Activated T-cell treated with anti-CD3 and anti-CD28 coated beads, Interleukin-2, amount 50 U/mL, for 48 hours (primary cell): ENCODE measurements around the gene AP2M1.
"Not testable (repeated sequence)": the region's sequence is repeated elsewhere in the genome, so short reads cannot be mapped to it uniquely, and the experiment has no call there.

Experiments
- DNase-seq, 2 experiments: peaks; one replicate each; pipeline ENCODE4 v3.0.0-alpha.2; 2020

Gene AP2M1

DNA sequence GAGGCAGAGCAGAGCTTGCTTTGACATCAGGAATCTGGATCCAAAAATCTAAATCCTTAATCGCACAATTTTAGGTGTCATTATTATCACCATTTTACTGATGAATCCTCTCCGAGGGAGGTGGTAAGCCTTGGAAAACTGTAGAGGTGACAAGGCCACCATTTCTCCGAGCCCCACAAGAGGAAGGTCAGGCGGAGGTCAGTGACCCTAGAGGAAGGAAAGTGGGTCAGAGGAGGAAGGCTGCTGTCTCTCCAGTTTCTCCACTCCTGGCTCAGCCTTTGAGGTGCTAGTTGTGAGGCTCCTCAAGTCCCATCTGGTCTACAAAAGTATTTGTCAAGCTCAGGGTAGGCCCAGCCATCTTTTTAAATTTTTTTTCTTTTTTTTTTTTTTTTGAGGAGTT, 16.3 kb upstream of the AP2M1 start:
- no peak for DNase-seq

DNA sequence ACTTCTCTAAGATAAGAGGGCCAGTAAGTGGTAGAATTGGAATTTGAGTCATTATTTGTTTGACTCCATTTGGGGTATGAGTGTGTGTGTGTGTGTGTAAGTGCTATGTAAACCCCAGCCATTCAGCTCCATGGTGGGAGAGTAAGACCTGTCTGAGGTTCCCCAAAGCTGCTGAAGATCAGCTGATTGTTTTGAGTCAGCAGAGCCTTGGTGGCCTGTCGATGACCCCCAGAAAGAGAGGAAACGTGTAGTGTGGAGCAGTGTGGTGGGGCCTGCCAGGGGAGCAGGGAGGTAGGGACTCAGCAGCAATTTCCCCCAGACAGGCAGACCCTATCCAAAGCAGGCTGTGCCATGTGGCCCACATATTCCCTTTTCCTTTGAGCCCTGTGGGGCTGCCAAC, 14.2 kb upstream of the AP2M1 start:
- no peak for DNase-seq

DNA sequence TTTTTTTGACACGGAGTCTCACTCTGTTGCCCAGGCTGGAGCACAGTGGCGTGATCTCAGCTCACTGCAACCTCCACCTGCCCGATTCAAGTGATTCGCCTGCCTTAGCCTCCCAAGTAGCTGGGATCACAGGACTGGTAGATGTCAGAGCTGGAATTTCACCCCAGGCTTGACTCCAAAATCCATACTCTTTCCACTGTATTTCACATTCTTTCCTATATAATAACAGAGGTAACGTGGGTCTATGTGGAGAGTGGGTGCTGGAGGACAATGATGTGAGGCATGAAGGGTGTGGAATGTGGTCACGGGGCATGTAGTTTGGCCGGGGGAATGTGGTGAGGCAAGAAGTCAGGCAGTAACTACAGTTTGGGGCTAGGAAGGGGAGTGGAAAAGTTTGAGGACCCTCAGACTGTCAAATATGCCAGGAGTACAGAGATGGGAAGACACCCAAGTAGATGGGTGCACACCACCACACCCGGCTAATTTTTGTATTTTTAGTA, 12.0 kb upstream of the AP2M1 start:
- not testable (repeated sequence) for DNase-seq

DNA sequence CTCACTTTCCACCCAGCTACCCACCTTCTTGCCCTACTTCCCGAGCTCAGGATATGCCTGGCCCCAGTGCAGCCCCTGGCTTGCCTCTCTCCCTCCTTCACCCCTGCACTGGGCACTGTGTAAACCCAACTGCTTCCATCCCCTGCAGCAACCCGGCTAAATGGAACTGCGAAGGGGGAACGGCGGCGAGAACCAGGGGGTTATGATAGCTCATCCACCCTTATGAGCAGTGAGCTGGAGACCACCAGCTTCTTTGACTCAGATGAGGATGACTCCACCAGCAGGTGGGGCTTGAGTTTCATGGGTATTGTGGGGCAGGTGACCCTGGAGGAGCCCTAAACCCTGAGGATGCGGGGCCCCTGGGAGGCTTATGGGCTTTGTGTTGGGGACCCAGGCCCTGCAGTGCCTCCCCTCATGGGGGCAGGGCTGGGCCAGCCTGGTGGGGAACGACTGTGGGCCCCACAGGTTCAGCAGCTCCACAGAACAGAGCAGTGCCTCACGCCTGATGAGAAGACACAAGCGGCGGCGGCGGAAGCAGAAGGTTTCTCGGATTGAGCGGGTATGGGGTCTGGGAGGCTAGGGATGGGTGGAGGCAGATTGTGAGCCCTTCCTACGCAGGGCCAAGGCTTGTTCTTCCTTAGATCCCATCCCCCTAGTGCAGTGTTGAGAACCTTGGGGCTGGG, 9.9 kb upstream of the AP2M1 start:
- DNase-seq = no peak

DNA sequence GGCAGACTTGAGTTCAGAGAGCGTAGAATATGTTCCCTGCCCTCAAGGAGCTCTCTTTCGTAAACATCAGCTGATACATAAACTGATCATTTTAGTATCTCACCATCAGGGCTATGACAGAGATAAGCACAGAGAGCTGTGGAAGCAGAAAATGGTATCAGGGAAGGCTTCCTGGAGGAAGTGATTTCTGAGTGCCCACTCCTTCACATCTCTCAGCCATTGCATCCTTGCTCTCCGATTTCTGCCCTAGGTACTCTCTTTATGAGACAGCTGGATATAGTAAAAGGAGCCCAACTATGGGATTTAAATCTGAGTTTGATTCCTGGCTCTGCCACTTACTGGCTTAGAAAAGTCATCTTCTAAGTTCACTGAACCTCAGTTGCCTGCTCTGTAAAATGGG, 9.1 kb upstream of the AP2M1 start:
- no peak for DNase-seq

DNA sequence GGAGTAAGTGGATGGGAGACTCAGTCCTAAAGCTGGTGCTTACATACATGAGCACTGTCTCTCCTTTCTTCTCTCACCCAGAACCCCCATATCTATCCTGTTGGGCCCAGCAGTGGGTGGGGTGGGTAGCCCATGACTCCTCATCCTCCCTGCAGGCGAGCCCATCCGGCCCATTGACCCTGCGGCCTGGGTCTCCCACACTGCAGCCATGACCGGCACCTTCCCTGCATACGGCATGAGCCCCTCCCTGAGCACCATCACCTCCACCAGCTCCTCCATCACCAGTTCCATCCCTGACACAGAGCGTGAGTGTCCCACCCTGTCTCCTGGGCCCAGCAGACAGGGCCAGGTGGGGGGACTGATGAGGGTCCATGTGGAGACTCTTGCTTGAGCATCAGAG, 8.0 kb upstream of the AP2M1 start:
- no peak for DNase-seq

DNA sequence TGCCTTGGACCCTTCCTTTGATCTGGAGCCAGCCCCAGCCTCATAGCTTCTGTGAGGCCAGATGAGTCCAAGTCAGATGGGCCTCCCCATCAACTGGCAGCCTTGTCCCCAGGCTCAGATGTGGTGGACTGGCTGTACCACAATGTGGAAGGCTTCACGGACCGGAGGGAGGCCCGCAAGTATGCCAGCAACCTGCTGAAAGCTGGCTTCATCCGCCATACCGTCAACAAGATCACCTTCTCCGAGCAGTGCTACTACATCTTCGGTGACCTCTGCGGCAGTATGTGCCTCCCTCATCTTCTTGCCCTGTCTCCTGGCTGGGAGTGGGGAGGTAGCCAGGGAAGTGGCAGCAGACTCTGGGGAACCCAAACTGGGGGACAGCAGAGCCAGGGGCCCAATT, 6.9 kb upstream of the AP2M1 start:
- DNase-seq = no peak

DNA sequence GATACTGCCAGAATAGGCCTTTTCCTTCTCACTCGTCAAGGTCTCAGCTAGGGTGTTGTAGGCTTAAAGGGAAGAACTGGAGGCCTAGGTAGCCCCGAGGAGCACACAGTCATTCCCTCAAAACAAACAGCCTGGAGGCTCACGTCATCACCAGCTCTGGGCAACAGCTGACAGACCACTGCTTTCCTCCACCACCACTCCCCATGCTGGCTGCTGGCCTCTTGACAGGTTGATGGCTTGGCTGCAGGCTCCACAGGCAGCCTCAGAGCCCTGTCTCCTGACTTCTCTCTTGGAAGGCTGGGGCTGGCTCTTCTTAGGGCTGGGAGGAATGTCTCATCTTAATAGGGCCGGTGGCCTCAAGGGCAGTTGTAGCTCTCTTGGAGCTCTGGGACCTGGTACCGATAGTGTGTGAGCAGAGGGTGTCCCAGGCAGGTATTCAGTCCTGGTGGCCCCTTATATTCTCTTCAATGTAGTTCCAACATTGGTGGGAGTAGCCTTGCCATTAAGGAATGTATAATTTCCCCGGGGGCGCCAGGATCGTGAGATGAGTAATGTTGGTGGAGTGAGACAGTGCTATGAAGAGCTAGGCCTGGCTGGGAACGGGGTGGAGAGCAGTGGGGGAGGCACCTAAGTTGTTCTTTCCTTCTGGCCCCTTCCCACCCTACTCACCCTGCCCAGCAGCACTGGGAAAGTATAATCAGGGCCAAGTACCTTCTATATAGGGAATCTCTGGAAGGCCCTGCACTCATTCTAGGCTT, 6.1 kb upstream of the AP2M1 start:
- DNase-seq = no peak

DNA sequence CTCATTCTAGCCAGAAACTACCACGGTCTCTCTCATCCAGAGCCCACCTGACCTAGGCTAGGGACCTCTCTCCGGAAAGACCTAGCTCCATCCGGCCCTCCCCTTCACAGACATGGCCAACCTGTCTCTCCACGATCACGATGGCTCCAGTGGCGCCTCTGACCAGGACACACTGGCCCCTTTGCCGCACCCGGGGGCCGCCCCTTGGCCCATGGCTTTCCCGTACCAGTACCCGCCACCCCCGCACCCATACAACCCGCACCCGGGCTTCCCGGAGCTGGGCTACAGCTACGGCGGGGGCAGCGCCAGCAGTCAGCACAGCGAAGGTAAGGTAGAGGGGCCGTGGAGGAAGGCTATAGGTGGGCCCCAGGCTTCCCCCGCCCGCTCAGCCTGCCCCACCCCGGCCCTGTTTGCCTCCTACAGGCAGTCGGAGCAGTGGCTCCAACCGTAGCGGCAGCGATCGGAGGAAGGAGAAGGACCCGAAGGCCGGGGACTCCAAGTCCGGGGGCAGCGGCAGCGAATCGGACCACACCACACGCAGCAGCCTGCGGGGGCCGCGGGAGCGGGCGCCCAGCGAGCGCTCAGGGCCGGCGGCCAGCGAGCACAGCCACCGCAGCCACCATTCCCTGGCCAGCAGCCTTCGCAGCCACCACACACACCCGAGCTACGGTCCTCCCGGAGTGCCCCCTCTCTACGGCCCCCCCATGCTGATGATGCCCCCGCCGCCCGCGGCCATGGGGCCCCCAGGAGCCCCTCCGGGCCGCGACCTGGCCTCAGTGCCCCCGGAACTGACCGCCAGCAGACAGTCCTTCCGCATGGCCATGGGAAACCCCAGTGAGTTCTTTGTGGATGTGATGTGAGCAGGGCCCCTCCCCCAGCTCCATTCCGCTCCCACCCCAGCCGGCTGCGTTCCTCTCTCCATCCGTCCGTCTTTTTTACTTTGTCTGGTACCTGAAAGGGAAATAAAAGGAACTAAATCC, 4.5 kb upstream of the AP2M1 start:
- DNase-seq = no peak

DNA sequence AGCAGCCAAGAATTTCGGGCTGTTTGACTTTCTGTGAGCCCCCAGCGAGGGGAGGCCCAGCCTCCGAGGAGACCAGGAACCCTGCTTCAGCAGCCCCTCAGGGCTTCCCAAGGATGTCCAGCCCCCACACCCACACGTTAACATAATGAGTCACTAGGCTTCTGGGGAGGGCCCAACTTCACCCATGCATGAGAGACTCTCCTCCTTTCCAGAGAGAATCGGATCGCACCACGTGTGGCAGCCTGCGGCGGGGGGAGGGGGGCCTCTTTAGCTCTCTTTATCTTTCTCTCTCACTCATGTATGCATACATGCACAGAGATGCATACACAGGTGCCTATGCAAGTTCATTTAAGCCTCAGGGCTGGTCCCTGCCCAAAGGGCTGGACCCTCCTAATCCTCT, 3.1 kb upstream of the AP2M1 start:
- no peak for DNase-seq

DNA sequence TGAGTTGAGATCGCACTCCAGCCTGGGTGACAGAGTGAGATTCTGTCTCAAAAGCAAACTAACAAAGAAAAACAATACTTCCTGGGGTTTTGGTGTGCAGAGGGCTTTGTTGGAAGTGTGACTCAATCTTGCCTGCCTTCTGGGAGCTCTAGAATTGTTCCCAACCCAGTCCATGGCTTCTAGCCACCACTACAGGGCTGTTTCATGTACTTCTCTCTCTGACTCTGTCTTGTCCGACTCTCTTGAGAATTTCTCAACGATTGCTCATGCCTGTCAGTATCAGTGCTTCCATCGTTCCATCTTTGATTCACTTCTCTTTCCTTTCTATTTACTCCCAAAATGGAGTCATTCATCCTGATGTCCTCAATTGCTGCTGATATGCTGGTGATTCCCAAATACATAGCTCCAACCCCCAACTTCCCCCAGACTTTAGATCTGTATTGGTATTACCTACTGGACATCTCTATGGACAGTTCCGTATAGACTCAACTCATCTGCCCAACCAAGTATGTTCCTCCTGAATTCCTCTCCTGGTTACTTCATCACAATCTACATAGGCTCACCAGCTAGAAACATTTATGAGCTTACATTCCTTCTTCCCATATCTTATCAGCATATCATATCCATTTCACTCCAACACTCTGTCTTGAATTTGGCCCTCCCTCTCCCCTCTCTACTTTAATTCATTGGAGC, 1.8 kb upstream of the AP2M1 start:
- no peak for DNase-seq

DNA sequence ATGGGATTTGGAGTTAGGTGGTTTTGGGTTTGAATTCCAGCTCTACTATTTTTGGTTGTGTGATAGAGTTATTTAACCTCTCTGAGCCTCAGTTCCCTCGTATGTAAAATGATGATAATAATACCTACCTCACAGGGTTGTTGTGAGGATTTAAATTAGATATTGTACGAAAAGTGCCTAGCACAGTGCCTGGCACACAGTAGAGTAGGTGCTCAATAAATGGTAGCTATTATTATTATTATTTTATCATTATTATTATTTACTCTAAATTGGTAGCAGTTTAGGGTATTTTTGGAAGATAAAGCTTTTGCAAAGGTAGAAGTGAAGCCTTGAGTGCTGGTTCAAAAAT, 1.3 kb upstream of the AP2M1 start:
- no peak for DNase-seq

DNA sequence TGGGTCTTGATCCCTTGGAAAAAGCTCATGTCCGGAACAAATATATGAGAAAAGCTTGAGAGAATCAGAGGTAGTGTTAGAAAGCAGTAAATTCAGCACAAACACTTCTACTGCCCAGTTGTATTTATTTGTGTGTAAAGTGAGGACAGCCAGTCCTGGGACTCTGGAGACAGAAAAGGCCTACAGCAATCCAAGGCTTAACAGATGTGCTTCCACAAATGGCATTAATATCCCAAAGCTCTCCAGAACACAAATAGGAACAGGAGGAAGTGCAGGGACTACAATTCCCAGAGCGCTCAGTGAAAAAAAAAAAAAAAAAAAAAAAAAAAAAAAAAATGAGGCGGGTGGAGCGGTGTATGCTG, 390 bp upstream of the AP2M1 start:
- DNase-seq = no peak

DNA sequence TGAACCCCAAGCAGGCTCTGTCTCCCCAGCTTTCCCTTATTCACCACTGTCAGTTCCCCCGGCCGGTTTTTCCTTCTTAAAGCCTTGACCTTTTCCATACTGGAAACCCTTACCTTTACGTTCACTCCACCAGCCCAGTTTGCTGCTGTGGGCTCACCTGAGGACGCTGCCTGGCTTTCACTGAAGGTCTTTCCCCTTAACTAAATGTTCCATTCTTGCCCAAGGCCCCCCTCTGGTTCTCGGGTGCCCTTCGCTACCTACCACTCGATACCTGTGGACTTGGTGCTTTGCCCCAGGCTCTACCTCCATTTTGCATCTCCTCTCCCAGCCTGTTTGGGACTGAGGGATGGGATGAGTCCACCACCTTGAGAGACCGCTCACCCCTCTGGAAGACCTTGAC, 851 bp downstream of the AP2M1 start:
- no peak for DNase-seq

DNA sequence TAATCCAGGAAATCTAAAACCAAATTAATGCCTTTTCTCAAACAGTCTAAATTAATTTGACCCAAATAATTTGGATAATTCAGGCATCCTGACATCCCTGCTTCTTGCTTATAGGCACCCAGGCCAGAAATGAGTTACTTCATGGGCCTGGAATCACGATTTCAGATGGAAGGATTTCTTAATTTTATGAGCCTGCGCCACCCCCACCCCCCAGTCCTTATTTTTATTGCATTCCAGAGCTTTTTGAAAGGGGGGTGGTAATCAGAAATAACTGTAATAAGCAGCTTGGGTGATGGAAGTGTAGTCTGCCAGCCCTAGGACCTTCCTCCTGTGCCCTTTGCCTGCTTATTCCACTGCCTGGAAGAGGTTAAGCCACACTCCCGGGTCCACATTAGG, 1.3 kb downstream of the AP2M1 start:
- no peak for DNase-seq

DNA sequence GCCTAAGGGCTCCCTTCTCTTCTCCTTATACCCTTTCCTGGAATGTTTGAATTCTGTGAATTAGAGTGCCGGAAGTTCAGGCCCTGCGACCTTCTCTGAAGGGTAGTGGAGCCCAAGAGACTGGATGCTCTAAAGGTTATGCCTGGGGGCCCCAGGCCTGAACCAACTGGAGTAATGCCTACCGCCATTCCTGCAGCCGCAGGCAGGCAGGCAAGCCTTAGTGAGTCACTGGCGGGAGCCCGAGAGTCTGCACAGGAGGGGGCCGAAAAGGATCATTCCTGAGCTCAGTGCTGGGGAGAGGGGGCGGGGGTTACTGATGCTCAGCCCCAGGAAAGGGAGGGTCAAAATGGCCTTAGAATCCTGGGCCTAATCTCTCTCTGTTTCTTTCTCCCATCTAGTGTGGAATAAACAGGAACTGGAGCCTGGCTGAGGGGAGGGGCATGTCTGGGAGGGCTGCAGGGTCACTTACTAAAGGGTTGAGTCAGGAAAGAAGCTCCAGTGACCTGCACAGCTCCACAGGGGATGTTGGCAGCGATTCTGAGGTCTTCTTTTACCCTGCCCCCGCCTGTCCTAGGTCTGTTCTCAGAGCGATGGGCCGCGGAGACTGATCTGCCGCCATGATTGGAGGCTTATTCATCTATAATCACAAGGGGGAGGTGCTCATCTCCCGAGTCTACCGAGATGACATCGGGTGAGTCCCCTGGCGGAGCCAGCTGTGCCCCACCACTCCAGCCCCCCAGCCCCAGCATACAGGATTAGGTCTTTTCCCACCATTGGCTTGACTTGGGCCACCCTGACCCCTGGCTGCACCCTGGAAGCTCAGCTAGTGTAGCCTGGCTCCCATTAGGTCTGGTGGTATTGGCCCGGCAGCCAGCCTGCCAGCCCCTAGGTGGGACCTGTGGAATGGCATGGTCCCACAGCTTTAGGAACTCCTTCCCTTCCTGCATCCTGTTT, 2.0 kb downstream of the AP2M1 start:
- DNase-seq = no peak

DNA sequence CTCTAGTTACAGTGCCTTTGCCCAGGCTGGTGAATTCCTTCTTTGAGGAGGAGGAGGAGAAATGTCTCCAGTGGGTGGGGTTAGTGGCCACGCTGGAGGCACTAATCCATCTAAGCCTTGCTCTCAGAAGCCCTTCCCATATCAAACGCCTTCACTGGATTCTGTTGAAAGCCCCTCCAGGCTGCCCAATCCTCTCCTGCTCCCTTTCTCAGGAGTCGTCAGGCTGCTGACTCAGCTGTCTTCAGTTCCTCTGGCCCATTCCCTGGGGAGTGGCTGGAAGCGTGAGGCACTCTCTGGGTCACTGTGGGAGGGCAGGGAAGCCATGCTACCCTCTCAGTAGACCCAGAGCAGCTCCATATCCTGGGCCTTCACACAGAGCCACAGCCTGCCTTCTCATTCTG, 2.7 kb downstream of the AP2M1 start:
- no peak for DNase-seq

DNA sequence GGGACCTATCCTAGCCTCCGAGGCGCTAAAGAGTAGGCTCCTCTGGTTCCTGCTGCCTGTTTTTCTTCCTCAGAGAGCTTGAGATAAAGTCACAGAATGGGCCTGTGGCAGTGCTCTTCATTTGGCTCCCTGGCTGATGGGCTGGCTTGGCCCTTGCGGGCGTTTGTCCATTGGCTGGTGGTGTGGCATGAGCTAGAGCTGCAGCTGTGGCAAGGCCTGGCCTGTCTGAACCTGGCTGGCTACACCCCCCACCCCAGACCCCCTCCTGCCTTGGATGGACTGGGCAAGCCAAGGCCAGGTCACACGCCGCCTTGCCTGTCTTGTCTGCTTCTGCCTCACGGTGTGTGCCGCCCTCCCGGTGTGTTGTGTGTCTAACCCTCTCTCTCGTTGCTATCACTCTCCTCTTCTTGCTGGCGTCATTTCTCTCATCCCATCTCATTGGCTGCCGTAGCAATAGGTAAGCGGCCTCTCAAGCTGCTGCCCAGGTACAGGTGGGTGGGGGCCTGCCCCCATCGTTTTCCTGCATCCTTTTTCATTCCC, 3.2 kb downstream of the AP2M1 start:
- DNase-seq = no peak

DNA sequence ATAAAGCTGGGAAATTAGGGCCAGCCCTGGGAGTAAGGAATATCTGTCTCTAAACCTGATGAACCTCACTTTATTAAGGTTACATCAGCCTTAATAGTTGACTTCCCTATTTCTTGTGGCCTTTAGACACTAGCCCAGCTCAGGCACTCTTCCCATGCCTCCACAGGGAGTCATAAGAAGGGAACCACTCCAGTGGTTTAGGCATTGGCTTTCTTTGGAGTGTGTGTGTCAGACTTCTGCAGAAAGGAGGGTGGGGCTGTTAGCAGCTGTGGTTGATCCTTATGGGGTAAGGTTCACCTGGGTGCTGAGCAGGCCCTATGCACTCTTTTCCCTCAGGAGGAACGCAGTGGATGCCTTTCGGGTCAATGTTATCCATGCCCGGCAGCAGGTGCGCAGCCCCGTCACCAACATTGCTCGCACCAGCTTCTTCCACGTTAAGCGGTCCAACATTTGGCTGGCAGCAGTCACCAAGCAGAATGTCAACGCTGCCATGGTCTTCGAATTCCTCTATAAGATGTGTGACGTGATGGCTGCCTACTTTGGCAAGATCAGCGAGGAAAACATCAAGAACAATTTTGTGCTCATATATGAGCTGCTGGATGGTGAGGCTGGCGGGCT, 4.0 kb downstream of the AP2M1 start:
- DNase-seq = no peak

DNA sequence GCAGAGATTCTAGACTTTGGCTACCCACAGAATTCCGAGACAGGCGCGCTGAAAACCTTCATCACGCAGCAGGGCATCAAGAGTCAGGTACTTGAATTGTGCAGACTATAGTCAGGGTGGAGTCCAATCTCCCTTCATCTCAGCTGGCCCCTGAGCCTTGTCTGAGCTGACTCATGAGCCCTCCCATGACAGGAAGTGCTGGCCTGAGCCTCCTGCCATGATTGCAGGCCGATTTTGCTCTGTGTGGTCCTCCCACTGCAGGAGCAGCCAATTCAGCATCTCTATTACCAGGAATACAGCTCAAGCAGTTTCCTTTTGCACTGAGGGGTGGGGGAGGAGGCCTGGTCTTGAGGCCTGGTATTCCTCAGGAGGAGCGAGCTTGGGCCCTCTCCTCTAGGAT, 5.5 kb downstream of the AP2M1 start:
- DNase-seq = no peak

DNA sequence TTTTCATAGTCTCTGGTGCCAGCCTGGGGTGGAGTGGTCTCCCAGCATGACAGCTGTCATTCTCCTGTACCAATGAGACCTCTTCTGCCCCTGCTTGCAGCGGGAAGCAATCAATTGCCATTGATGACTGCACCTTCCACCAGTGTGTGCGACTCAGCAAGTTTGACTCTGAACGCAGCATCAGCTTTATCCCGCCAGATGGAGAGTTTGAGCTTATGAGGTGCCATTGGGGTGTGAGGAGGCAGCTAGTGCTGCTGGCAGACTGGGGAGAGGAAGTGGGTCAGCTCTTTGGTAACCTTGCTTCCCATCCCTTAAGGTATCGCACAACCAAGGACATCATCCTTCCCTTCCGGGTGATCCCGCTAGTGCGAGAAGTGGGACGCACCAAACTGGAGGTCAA, 6.9 kb downstream of the AP2M1 start:
- DNase-seq = no peak
